CD4-positive, alpha-beta T cell treated with Interleukin-4 for 4 hours (primary cell): ENCODE data around the gene DGKE.
A peak's percentile ranks its signal among the peaks of the same experiment; 100 is the strongest.

Experiments used
- DNase-seq: peaks from one replicate; pipeline ENCODE4 v3.0.0-alpha.2; 2020

DGKE gene

GRCh38 chr17:56893503-56893902 lies 59.6 kb downstream of the DGKE start:
- no peak for DNase-seq

- DNase-seq: no peak
Measured at GRCh38 chr17:56894859-56895455, 61.0 kb downstream of the DGKE start.

GRCh38 chr17:56896217-56896967 lies 62.4 kb downstream of the DGKE start:
- no peak for DNase-seq

GRCh38 chr17:56896968-56897359 lies 63.0 kb downstream of the DGKE start:
- DNase-seq: no peak

GRCh38 chr17:56897646-56898424 lies 63.9 kb downstream of the DGKE start:
- DNase-seq: no peak

GRCh38 chr17:56898874-56899273 lies 64.9 kb downstream of the DGKE start:
- DNase-seq: no peak

- no peak for DNase-seq
Measured at GRCh38 chr17:56899403-56899802, 65.5 kb downstream of the DGKE start.

- DNase-seq: no peak
Measured at GRCh38 chr17:56902348-56902747, 68.4 kb downstream of the DGKE start.

GRCh38 chr17:56903560-56903959 lies 69.6 kb downstream of the DGKE start:
- no peak for DNase-seq

GRCh38 chr17:56908001-56908542 lies 74.1 kb downstream of the DGKE start:
- peak; percentile 47 for DNase-seq

- DNase-seq: no peak
Measured at GRCh38 chr17:56909742-56910508, 76.0 kb downstream of the DGKE start.

GRCh38 chr17:56910509-56911235 lies 76.7 kb downstream of the DGKE start:
- no peak for DNase-seq

GRCh38 chr17:56912105-56912999 lies 78.4 kb downstream of the DGKE start:
- no peak for DNase-seq

- DNase-seq: no peak
Measured at GRCh38 chr17:56913000-56913311, 79.0 kb downstream of the DGKE start.

- DNase-seq: no peak
Measured at GRCh38 chr17:56913353-56913866, 79.5 kb downstream of the DGKE start.

GRCh38 chr17:56913867-56914580 lies 80.1 kb downstream of the DGKE start, which contains the start of gene TRIM25:
Gene TRIM25 (minus strand): TSS chr17:56914049. CDS start chr17:56913988, 61 bp downstream.
- peak; percentile 82 for DNase-seq

- no peak for DNase-seq
Measured at GRCh38 chr17:56914581-56915273, 80.8 kb downstream of the DGKE start.

GRCh38 chr17:56917559-56918296 lies 83.8 kb downstream of the DGKE start:
- DNase-seq: no peak

- peak; percentile 9 for DNase-seq
Measured at GRCh38 chr17:56918916-56919315, 85.0 kb downstream of the DGKE start.
